ENCODE measurements around the gene PDE4B. TPM values are rescaled to one million over a fixed set of nuclear protein-coding genes. Genes with fewer than 3 reads are reported as not detected.

Gene PDE4B
- total RNA-seq, 1 experiment from 2014 or later: not detected

DNA sequence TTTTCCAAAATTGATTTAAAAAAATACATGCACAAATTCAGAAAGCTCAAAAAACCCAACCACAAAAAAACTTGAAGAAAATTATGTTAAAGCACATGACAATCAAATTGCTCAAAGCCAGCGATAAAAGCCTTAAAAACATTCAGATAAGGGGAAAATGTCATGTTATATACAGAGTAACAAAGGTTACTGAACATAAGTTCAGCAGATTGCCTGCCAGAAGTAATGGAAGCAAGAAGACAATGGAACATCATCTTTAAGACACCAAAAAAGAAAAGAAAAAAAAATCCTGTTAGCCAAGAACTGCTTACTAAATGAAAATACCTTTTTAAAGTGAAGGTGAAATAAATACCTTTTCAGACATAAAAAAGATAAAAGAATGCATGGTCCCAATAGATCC is 594.0 kb downstream of the PDE4B start:
- no peaks in the 10 kb centered on the region for H3K27me3 ChIP-seq (replicated peaks; ENCODE audit: control insufficient read depth, insufficient read depth, low read length)
- no peaks in the 10 kb centered on the region for H3K9me3 ChIP-seq
- H3K4me1 ChIP-seq: no peaks in the 10 kb centered on the region
- Mint-ChIP-seq H3K36me3 (ENCODE audit: insufficient read depth, unreplicated experiment) (no peaks in the 10 kb centered on the region), H3K4me1 (ENCODE audit: low read depth, unreplicated experiment) (no peaks in the 10 kb centered on the region), H3K27ac (ENCODE audit: unreplicated experiment) (no peak overlapping the region), H3K4me3 (ENCODE audit: unreplicated experiment) (no peak overlapping the region), H3K9me3 (ENCODE audit: unreplicated experiment) (peaks cover 29% of the 10 kb centered on the region), H3K27me3 (ENCODE audit: insufficient read depth, unreplicated experiment) (no peaks in the 10 kb centered on the region)
- no peaks in the 10 kb centered on the region for H3K36me3 ChIP-seq (ENCODE audit: control insufficient read depth, insufficient read depth, low read length)
- POLR2A ChIA-PET: no interaction called here
- H3K4me3 ChIP-seq (ENCODE audit: low read depth, low read length): no peak overlapping the region
- CTCF ChIA-PET: no interaction called here
- intact Hi-C loops (cut with micrococcal nuclease; ENCODE audit: unreplicated experiment): no loop called here
- no TSS peak for BruUV-seq (replicated peaks)
- DNase-seq: no peak
- TF ChIP-seq CTCF (IDR thresholded peaks at IDR 0.05; ENCODE audit: insufficient read depth in 1 of 2, low read depth in 1 of 2, low read length in 1 of 2, severe bottlenecking in 1 of 2, unreplicated experiment in 1 of 2): no peak

GRCh38 chr1:66388913-66389312 is 596.2 kb downstream of the PDE4B start:
- Mint-ChIP-seq H3K4me3 (ENCODE audit: unreplicated experiment) (no peak overlapping the region), H3K4me1 (ENCODE audit: low read depth, unreplicated experiment) (no peaks in the 10 kb centered on the region), H3K27me3 (ENCODE audit: insufficient read depth, unreplicated experiment) (no peaks in the 10 kb centered on the region), H3K36me3 (ENCODE audit: insufficient read depth, unreplicated experiment) (no peaks in the 10 kb centered on the region), H3K9me3 (ENCODE audit: unreplicated experiment) (peaks cover 24% of the 10 kb centered on the region), H3K27ac (ENCODE audit: unreplicated experiment) (no peak overlapping the region)
- no TSS peak for BruUV-seq (replicated peaks)
- ChIA-PET POLR2A (no interaction called here), CTCF (no interaction called here)
- intact Hi-C loops (cut with micrococcal nuclease; ENCODE audit: unreplicated experiment): no loop called here
- TF ChIP-seq CTCF (IDR thresholded peaks at IDR 0.05; ENCODE audit: insufficient read depth in 1 of 2, low read depth in 1 of 2, low read length in 1 of 2, severe bottlenecking in 1 of 2, unreplicated experiment in 1 of 2): no peak
- H3K9me3 ChIP-seq: no peaks in the 10 kb centered on the region
- no peaks in the 10 kb centered on the region for H3K36me3 ChIP-seq (ENCODE audit: control insufficient read depth, insufficient read depth, low read length)
- H3K4me3 ChIP-seq (ENCODE audit: low read depth, low read length): no peak overlapping the region
- no peaks in the 10 kb centered on the region for H3K4me1 ChIP-seq
- H3K27me3 ChIP-seq (replicated peaks; ENCODE audit: control insufficient read depth, insufficient read depth, low read length): no peaks in the 10 kb centered on the region
- no peak for DNase-seq

DNA sequence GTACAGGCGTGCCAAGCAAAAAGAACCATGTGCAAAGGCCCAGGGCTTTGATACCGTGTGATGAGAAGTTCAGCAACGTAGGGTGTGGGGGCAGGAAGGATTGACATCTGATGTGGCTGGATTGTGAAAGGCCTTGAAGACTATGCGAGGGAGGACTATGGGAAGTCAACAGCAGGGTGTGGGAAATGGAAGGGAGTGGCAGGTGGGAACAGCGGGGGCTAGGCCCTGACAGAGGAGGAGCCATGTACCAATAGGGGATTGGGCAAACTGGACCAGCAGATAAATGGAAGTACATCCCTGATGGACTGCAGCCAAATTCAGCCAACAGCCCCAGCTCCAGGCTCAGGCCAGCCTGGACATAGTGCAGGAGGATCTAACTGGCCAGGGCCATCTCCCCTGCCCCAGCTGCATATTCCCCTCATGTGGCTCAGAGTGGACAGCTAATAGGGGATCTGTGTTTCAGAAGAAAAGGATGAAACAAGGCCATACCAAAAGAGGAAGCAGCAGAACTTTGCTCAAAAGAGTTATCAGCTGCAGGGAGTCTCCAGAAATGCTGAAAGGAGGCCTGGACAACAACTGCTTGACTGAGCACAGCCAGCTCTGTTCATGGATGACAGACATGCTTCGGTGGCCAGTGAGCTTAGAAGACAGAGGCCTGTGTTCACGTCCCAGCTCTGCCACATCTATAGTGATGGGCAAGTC is 601.0 kb downstream of the PDE4B start:
- Histone ChIP-seq H3K4me1 (no peaks in the 10 kb centered on the region), H3K36me3 (ENCODE audit: control insufficient read depth, insufficient read depth, low read length) (no peaks in the 10 kb centered on the region), H3K4me3 (ENCODE audit: low read depth, low read length) (no peak overlapping the region), H3K27me3 (replicated peaks; ENCODE audit: control insufficient read depth, insufficient read depth, low read length) (no peaks in the 10 kb centered on the region), H3K9me3 (no peaks in the 10 kb centered on the region)
- no peak for TF ChIP-seq CTCF (IDR thresholded peaks at IDR 0.05; ENCODE audit: insufficient read depth in 1 of 2, low read depth in 1 of 2, low read length in 1 of 2, severe bottlenecking in 1 of 2, unreplicated experiment in 1 of 2)
- Mint-ChIP-seq H3K9me3 (ENCODE audit: unreplicated experiment) (no peaks in the 10 kb centered on the region), H3K27me3 (ENCODE audit: insufficient read depth, unreplicated experiment) (peaks cover 3% of the 10 kb centered on the region), H3K4me1 (ENCODE audit: low read depth, unreplicated experiment) (no peaks in the 10 kb centered on the region), H3K4me3 (ENCODE audit: unreplicated experiment) (no peak overlapping the region), H3K36me3 (ENCODE audit: insufficient read depth, unreplicated experiment) (no peaks in the 10 kb centered on the region), H3K27ac (ENCODE audit: unreplicated experiment) (no peak overlapping the region)
- ChIA-PET POLR2A (no interaction called here), CTCF (no interaction called here)
- no peak for DNase-seq
- BruUV-seq (replicated peaks): no TSS peak
- intact Hi-C loops (cut with micrococcal nuclease; ENCODE audit: unreplicated experiment): no loop called here
